ENCODE measurements around the gene UBE2H.
"Not testable (repeated sequence)": the region's sequence is repeated elsewhere in the genome, so short reads cannot be mapped to it uniquely, and the experiment has no call there.

Gene UBE2H

DNA sequence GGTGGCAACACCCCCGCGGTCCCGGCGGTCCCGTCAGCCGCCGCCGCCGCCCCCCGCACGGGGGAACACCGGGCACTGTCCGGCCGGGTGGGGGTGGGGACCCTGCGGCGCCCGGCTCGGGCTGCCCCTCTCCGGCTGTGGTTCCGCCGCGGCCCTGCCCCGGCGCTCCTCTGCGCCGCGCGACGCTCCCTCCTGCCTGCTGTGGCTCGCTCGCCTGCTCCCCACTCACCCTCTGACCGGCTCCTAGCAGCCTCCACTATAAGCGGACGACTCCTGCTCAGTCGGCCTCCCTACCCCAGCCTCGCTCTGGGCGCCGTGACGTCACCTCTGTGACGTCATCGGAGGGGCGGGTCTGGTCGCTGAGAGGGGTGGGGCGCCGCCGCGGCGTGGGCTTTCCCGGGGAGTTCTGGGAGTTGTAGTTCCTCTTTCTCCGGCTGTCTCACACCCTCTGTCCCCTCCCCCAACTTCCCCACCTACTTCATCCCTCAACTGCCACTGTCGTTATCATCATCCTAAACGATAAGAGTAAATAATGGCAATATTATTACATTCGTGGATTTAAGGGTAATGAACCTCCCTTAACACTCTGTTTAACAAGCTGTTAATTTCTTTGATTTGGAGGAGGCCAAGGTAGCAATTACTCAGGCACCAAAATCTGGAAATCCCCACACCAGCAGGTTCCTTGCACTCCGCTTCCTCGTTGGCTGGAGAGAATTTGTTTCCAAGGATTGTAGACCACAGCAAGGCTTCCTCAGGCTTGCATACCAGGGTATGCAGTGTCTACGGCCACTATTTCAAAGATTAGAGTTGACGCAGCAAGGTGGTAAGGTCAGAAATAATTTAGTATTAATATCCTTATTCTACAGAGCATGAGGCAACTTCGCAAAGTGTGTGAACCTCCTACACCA lies at the start of gene UBE2H:
Gene UBE2H (minus strand): TSS at position 308 of the 908 bp plus-strand sequence. CDS start 405 bp downstream, outside the sequence.
- DNase-seq: peak; percentile 73

DNA sequence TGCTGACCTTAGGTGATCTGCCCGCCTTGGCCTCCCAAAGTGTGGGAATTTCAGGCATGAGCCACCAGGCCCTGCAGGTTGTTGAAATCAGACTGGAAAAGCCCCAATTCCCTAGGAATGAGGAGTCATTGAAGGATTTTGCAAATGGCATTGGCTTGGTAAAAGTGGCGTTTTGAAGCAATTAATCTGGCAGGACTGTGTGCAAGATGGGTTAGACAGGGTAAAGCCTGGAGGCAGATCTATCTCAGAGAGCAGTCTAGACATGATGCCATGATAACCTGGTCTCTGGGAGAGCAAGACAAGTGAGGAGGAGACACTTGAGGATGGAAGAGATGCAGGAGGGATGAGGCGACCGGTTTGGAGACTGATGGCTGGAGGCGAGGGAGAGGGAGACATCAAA lies 45.7 kb upstream of the UBE2H start:
- no peak for DNase-seq

DNA sequence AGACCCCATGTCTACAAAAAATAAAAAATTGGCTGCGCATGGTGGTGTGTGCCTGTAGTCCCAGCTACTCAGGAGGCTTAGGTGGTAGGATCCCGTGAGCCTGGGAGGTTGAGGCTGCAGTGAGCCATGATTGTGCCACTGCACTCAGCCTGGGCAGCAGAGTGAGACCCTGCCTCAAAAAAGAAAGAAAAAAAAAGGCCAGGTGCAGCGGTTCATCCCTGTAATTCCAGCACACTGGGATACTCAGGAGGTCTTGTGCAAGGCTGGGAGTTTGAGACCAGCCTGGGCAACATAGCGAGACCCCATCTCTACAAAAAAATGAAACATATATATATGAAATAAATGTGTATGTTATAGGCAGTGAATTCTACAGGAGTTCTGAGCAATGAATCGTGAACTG lies 44.5 kb upstream of the UBE2H start:
- DNase-seq: no peak

DNA sequence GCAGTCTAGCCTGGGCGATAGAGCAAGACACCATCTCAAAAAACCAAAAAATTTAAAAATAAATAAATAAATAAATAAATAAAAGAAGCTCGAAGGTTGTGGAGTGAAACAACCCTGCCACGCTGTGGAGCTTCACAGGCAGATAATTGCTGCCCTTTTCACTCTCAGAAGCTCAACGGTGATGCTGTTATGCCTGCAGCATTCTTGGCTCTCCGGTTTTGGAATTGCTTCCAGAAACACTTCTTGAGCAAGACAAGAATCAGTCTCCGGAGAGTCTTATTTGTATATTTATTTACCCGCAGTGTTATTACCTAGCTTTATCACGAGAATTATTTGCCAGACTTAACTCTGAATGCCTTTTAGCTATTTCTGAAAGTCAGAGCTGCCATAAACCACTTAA lies 40.5 kb upstream of the UBE2H start:
- DNase-seq: no peak

DNA sequence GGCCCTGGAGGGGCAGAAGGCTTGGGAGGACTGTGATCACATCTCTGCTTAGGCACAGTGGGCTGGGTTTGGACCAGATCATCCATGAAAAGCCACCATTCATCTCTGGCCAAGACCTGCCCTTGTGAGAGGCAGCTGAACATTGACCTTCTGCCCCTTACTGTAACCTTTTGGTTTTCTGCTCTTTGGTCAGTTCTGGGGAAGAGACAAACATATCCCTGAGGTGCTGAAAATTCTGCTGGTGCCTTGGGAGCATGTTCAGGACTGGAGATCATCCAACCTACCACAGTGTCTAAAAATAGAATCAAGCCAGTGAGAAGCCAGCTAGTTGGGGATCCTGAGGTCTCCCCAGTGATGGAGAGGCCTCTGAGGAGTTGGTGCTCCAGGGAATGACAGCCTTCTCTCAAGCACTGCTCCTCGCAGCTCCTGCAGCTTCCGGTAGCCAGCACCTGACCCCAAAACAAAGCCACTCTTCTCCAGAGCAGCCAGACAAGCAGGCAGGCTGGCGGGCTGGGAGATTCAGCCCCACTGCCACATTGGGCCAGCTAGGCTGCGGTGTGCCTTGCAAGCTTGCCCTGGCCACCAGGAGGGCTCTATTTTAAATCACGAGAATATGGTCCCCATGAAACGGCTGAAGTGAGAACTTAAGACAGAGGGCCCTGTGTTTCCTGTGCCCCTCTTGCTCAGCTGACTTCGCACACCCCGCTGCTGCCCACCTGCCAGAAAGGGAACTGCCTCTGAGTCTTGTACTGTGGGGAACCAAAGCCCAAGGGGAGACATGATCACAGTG lies 37.8 kb upstream of the UBE2H start:
- no peak for DNase-seq

DNA sequence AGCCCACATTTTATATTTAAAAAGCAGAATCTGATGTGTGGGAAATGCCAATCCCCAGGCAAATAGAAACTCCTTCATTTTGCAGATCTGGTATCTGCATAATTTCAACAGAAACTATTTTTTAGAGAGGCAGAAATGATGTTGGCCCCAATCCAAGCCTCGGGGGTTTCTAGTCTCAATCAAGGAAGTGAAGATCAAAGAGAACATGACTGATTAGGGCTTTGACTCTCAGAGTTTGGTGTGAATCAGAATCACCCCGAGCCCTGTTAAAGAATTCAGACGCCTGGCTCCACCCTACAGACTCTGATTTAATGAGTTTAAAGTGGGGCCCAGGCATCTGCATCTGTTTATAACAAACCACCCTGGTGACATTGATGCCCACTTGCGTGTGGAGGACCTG lies 36.7 kb upstream of the UBE2H start:
- DNase-seq: no peak

DNA sequence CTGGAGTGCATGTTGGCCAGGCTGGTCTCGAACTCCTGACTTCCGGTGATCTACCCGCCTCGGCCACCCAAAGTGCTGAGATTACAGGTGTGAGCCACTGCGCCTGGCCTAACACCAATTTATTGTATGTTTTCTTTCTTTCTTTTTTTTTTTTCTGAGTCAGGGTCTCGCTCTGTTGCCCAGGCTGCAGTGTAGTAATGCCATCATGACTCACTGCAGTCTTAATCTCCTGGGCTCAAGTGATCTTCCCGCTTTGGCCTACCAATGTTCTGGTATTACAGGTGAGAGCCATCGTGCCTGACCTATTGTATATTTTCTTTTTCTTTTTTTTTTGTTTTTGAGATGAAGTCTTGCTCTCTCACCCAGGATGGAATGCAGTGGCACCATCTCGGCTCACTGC lies 33.8 kb upstream of the UBE2H start:
- no peak for DNase-seq

DNA sequence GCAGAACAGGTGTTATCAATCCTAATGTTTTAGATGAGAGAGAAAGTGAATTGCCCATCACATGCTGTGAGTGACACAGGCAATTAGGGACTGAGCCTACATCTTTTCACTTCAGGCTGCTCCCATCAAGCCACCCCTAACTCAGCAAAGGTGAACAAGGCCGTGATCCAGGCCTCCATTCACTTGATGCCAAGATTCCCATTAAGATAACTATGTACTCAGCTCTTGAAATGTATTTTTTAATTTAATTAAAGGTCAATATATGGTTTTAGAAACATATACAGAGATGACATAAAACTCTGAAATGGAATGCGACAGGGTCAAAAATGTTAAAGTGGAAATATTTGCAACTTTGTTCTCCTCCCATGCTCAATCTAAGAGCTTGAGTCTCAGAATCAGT lies 27.9 kb upstream of the UBE2H start:
- no peak for DNase-seq

DNA sequence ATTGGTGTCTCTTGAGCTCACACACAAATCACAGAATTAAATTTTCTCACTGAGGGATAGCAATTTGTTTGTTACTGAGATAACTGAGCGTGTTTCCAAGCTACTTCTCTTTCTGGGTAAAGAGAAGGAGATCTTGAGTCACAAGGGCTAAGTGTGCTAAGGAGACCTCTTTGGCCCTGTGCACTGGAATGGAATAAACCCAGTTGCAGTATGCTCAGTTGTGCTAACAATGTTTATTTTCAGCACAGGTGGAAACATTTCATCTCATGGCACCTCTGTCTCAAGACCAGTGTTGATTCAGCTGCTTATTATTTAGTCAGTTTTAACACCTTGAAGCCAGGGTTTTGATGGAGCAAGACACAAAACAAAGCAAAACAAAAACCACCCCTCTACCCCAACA lies 22.5 kb upstream of the UBE2H start:
- DNase-seq: no peak

DNA sequence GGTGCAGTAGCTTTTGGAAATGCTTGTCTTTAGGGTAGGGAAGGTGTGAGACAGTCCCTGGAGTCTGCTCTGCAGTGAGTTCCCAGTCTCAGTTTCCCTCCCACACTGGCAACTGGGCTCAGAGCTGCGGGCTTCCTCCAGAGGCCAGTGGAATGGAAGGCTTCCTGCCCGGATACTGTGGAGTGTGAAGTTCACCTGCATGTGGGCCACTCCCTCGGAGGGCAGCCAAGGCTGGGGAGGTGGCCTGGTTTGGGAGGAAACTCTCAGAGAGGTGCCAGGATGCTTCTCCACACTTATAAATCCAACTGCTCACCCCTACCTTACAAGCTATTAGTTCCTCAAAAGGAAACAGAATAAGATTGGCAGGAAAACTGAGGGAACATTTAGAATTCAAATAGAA lies 18.1 kb upstream of the UBE2H start:
- DNase-seq: no peak

DNA sequence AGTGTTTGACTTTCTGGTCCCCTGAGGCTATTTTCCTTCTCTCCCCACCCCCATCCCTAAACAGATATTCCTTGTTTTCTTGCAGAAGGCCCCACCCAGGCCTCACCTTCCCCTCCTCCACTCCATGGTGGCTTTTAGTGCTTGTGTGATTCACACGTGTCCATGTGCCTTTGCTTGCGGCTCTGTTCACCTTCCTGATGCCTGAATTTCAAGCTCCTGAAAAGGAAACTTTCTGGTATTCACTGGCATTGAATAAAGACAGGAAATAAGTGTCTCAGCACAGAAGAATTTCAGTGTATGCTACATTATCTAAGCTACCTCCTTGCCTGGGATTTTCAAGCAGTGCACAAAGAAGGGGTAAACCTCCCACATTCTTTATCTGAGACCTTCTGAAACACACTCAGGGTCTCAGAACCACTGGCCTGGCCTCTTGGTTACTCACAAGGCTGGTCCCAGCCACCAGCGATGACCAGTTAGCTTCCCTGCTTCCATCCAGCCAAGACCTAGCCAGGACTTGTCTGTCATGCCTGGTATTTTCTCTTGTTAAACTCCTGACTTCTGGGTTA lies 17.2 kb upstream of the UBE2H start:
- DNase-seq: no peak

DNA sequence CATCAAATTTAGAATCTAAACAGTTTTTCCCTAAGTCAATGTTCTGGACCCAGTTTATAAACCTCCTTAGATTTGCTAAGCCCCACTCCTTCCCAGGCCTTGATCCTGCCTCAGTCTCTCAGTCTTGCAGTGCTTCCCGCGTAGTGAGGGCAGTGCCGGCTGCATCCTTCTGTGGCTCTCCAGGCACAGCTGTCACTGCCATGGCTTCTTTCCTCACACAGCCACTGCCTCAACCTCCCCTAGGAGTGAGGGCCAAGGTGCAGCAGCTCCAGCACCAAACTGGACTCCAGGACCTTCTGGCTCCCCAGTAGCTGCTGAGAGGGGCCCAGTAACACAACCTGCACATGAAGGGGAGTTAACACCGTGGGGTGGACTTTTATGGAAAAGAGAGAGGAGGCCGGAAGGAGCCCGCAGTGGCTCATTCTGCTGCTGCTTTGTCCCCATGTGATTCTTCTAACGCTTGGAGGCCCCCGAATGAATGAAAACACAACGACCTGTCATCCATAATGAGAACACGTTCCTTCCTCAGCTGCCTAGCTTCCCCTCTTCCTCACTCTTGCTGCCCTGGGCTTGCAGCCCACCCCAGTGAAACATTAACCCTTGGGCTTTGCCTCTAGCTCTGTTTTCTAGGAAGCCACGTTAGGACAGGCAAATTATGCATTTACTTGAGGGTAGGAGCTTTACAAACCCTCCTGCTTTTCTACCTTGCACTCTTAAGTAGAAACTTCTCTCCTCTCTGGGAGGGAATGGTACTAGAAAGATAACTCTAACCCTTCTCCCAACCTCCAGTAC lies 16.0 kb upstream of the UBE2H start:
- no peak for DNase-seq

DNA sequence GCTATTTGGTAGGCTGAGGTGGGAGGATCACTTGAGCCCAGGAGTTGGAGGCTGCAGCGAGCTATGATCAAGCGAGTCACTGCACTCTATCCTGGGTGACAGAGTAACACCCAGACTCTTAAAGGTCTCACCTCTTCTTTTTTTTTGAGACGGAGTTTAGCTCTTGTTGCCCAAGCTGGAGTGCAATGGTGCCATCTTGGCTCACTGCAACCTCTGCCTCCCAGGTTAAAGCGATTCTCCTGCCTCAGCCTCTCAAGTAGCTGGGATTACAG lies 7.4 kb upstream of the UBE2H start:
- not testable (repeated sequence) for DNase-seq

DNA sequence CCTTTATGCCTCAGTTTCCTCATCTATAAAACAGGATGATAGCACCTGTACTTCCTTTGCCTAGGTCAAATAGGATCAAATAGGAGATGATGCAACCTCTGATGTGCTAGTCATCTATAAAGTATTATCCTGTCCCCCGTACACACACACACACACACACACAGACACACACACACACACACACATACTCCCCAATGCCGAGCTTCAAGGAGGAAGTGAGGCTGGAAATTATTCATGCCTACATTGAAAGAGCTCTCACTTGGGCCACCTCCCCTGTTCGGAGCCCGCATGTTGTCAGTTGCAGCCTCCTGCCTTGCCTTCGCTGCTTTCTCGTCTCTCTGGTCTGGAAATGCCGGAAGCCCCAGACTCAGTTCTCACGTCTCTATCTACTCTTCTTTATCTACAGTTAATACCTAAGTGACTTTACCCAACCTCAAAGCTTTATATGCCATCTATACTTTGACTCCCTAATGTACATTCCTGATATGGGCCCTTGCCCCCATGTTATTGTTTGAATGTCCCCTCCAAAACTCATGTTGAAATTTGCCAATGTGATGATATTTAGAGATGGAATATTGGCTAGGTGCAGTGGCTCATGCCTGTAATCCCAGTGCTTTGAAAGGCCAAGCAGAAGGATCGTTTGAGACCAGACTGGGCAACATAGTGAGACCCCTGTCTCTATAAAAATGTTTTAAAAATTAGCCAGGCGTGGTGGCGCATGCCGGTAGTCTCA lies 6.9 kb upstream of the UBE2H start:
- DNase-seq: no peak

DNA sequence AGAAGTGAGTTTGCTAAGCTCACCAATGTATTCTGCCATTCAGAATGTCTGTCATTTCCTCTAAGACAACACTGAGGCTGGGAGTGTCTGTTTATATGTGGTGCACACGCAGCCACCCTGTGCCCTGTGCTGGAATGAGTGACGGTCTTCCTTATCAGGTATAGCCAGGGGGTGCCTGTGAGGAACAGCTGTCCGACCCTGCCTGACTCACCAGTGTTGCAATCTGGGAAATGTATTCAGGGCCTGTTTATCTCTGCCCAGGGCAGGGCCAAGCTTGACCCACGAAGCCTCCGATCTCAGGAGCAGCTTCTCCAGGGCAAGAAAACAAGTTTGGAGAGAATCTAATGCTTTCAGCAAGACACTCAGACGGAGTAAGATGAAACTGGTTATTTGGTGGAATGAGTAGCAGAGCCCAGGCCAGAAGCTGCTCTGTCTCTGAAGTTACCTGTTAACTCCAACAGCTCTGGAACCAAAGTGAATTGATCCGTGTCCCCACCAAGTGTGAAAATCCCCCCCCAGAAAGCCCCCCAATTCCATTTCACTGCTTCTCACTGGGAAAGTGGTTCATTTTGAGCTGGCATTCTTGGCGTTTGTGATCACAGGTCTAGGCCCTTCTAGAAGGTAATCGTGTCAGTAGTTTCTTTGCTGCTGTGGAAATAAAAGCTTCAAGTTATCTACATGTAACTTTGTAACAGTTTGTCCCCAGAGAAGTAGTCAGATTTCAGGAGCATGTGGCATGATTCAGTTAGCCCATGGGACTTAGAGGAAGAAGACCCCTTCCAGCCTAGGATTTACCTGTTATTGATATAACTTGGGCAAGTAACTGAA lies 6.1 kb upstream of the UBE2H start:
- DNase-seq: no peak

DNA sequence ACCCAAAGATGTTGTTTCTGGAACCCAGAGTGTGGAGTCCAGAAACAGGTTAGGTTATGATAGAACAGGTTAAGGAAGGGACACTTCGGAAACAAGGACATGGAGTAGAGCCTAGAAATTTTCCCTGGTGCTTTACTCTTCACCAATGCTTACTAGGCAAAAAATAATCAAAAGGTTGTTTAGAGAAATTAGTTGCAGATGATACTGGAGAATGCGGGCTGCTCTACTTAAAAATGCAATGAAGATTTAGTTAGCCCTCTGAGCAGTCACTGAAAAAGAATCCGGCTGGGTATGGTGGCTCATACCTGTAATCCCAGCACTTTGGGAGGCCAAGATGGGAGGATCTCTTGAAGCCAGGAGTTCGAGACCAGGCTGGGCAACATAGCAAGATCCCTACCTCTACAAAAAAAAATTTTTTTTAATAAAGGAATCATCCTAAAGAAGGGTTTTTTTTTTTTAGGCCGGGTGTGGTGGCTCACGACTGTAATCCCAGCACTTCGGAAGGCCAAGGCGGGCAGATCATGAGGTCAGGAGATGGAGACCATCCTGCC lies 3.3 kb upstream of the UBE2H start:
- DNase-seq: no peak

DNA sequence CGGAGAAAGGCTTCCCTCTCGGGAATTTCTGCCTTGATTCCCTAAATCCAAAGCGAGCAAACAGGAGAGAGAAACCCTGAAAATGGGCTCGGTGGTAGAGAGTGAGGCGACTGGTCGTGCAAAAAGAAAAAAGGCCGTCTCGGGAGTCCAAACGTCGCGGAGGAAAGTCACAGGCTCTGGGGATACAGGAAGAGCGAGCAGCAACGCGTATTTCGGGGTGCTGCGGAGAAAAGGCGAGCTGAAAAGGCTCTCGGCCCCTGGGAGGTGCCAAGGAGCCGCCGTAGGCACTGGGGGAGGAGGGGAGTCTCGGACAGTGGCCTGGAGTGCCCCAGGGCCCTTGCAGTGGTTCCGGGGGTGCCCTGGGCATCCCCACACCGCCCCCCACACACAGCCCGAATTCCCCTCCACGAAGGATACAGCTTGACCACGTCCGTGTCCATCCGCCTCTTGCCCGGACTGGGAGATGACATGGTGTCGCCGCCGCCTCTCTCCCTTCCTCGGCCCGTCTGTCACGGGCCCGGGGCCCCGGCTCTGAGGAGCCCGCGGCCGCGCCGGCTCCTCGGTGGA lies 591 bp downstream of the UBE2H start:
- DNase-seq: no peak

DNA sequence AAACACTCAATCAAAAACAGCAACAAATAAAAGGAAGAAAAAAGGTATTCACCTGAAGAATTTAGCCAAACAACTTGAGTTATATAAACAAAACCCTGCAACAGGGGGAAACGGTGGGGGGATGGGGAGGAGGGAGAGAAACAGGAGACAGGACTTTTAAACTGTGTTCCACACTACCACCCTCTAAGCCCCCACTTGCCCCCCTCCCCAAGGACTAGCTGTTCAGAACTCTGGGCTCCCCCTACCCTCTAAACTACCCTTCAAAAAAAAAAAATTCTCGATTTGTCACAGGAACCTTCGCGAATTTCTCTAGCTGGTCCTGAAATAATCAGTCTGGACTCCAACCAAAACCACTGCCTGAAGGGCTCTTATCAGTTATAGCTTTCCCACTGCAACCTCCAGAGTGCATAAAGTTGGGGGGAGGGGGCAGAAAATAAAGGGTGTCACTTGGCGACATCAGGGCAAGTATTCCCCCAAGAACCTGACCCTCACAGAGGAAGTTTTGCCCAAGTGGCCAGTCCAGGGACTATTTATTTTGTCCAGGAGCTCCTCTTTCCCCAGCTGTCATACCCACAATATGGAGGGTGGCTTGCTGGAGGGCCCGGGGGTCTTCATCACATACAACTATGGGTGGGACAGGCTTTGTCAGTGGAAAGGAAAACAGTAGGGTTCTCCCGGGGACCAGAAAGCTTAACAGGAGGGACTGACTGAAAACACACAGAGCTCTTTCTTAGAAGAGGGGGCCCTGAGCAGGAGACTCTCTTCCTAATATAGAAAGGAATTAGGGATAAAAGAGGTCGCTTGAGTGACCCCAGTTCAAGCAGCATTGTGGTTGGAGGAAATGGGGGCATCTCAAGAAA lies 1.3 kb downstream of the UBE2H start:
- no peak for DNase-seq

DNA sequence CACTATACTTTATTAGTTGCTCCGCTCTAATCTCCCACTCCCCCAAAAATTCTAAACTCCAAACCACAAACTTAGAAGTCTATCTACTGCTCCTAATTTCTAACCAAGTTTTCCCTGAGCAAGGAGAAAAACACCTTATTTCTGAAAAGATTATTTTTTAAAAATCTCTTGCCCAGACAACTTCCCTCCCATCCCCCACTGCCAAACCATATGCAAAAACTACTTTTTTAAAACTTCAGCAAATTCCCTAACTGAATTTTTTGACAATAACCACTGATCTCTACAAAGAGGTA lies 1.9 kb downstream of the UBE2H start:
- no peak for DNase-seq
